Upper lobe of right lung (tissue), 1 donor: Measurements from ENCODE around the gene SIDT1. TPM values are rescaled to one million over a fixed set of nuclear protein-coding genes. Genes with fewer than 3 reads are reported as not detected.

ENCODE experiments used
- ATAC-seq: fragments of 200-7000 bp; cut with Tn5 transposase; one replicate; pipeline ENCODE4 v1.9.1; 2020; ENCODE audit warnings: mild to moderate bottlenecking, moderate library complexity
- DNase-seq: peaks from one replicate; pipeline ENCODE4 v3.0.0-alpha.2; 2020
- H3K27ac ChIP-seq: fragments of 200-600 bp; one replicate; pipeline ENCODE4 v1.8.0; 2022
- H3K27me3 ChIP-seq: fragments of 200-600 bp; one replicate; pipeline ENCODE4 v1.8.0; 2022; ENCODE audit warnings: mild to moderate bottlenecking
- H3K36me3 ChIP-seq: fragments of 200-600 bp; one replicate; pipeline ENCODE4 v1.8.0; 2022
- H3K4me1 ChIP-seq: fragments of 200-600 bp; one replicate; pipeline ENCODE4 v1.8.0; 2022
- H3K4me3 ChIP-seq: fragments of 200-600 bp; one replicate; pipeline ENCODE4 v1.8.0; 2022; ENCODE audit warnings: mild to moderate bottlenecking
- H3K9me3 ChIP-seq: fragments of 200-600 bp; one replicate; pipeline ENCODE4 v1.8.0; 2022
- CTCF ChIP-seq: fragments of 200-600 bp; IDR thresholded peaks from one replicate; pipeline ENCODE4 v1.8.0; 2022; ENCODE audit warnings: antibody characterized with exemption
- intact Hi-C: fragments of 100-400 bp; cut with DNase I; formaldehyde crosslinking; loops from one replicate; pipeline ENCODE4 v1.11.0; 2022
- total RNA-seq: library from RNA; stranded (reverse); fragmentation: NEBNext Ultra II Directional; extraction: Animal tissue kit (Norgen Biotek cat#: 25700); gene quantifications from one replicate; pipeline ENCODE4 v1.2.1, GENCODE V29; 2021
- donor health status: DM: no; HTN: yes; CAD: no; lungs with severe emphysema.

SIDT1 gene
- total RNA-seq, 1 donor from 2014 or later, result 3.5 TPM

GRCh38 chr3:113534365-113534764 lies 2.0 kb downstream of the SIDT1 start:
- no peak for ATAC-seq
- no peak overlapping the region for H3K27ac ChIP-seq
- H3K27me3 ChIP-seq, result peaks cover 19% of the 10 kb centered on the region
- H3K36me3 ChIP-seq, result no peaks in the 10 kb centered on the region
- H3K9me3 ChIP-seq, result no peaks in the 10 kb centered on the region
- no peak for TF ChIP-seq CTCF
- peak overlapping the region; percentile 63 for H3K4me3 ChIP-seq
- intact Hi-C loops, result no loop called here
- H3K4me1 ChIP-seq, result peaks cover 7% of the 10 kb centered on the region
- DNase-seq, result no peak

GRCh38 chr3:113535898-113536297 lies 3.5 kb downstream of the SIDT1 start:
- Histone ChIP-seq H3K4me3 (no peak overlapping the region), H3K36me3 (no peaks in the 10 kb centered on the region), H3K27me3 (peaks cover 19% of the 10 kb centered on the region), H3K9me3 (no peaks in the 10 kb centered on the region), H3K4me1 (peaks cover 7% of the 10 kb centered on the region), H3K27ac (no peak overlapping the region)
- intact Hi-C loops, result no loop called here
- ATAC-seq (no peak), DNase-seq (no peak)
- no peak for TF ChIP-seq CTCF

GRCh38 chr3:113536627-113537101 lies 4.3 kb downstream of the SIDT1 start:
- H3K4me3 ChIP-seq, result no peak overlapping the region
- intact Hi-C loops, result no loop called here
- DNase-seq (no peak), ATAC-seq (peak; percentile 51)
- no peaks in the 10 kb centered on the region for H3K36me3 ChIP-seq
- H3K27ac ChIP-seq, result no peak overlapping the region
- TF ChIP-seq CTCF, result no peak
- no peaks in the 10 kb centered on the region for H3K9me3 ChIP-seq
- H3K4me1 ChIP-seq, result peaks cover 7% of the 10 kb centered on the region
- H3K27me3 ChIP-seq, result peaks cover 19% of the 10 kb centered on the region

- Histone ChIP-seq H3K4me1 (peaks cover 7% of the 10 kb centered on the region), H3K4me3 (no peak overlapping the region), H3K27ac (no peak overlapping the region), H3K9me3 (no peaks in the 10 kb centered on the region), H3K36me3 (no peaks in the 10 kb centered on the region), H3K27me3 (peaks cover 16% of the 10 kb centered on the region)
- intact Hi-C loops, result no loop called here
- DNase-seq, result no peak
- no peak for ATAC-seq
- no peak for TF ChIP-seq CTCF
Observed at GRCh38 chr3:113537155-113537554, 4.8 kb downstream of the SIDT1 start.

GRCh38 chr3:113541519-113541918 lies 9.2 kb downstream of the SIDT1 start:
- ATAC-seq, result no peak
- no peak for DNase-seq
- H3K27ac ChIP-seq, result no peak overlapping the region
- no peaks in the 10 kb centered on the region for H3K9me3 ChIP-seq
- no peaks in the 10 kb centered on the region for H3K27me3 ChIP-seq
- no peak for TF ChIP-seq CTCF
- H3K4me1 ChIP-seq, result no peaks in the 10 kb centered on the region
- intact Hi-C loops, result no loop called here
- no peaks in the 10 kb centered on the region for H3K36me3 ChIP-seq
- no peak overlapping the region for H3K4me3 ChIP-seq

- no peak overlapping the region for H3K4me3 ChIP-seq
- no peaks in the 10 kb centered on the region for H3K36me3 ChIP-seq
- DNase-seq (no peak), ATAC-seq (no peak)
- intact Hi-C loops, result no loop called here
- no peaks in the 10 kb centered on the region for H3K9me3 ChIP-seq
- no peaks in the 10 kb centered on the region for H3K27me3 ChIP-seq
- no peak for TF ChIP-seq CTCF
- no peak overlapping the region for H3K27ac ChIP-seq
- H3K4me1 ChIP-seq, result no peaks in the 10 kb centered on the region
Observed at GRCh38 chr3:113545594-113545993, 13.2 kb downstream of the SIDT1 start.
